Measurements from ENCODE around the gene FHOD3. TPM values are rescaled to one million over a fixed set of nuclear protein-coding genes. Genes with fewer than 3 reads are reported as not detected.
"Not testable (repeated sequence)": the region's sequence is repeated elsewhere in the genome, so short reads cannot be mapped to it uniquely, and the experiment has no call there.

Gene FHOD3
- total and polyA plus RNA-seq, 11 donors: 109 to 532 (median 262) TPM

DNA sequence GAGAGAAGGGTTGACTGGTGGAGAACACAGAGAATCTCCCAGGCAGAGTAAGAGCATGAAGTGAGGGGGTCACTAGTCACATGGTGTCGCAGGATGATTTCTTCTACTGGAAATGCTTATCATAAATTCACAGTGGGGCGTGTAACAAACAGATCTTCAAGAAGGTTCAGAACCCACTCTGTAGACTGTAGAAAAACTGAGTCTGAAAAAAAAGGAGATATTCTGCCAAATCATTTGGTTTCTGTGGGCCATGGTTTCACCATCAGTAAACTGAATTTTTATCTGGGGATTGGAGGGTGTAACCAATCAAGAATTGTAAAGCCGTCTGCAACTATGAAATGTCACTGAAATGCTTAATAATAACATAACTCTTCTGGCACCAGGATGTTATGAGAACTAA, 516.3 kb downstream of the FHOD3 start:
- TF ChIP-seq, protein P1, sequence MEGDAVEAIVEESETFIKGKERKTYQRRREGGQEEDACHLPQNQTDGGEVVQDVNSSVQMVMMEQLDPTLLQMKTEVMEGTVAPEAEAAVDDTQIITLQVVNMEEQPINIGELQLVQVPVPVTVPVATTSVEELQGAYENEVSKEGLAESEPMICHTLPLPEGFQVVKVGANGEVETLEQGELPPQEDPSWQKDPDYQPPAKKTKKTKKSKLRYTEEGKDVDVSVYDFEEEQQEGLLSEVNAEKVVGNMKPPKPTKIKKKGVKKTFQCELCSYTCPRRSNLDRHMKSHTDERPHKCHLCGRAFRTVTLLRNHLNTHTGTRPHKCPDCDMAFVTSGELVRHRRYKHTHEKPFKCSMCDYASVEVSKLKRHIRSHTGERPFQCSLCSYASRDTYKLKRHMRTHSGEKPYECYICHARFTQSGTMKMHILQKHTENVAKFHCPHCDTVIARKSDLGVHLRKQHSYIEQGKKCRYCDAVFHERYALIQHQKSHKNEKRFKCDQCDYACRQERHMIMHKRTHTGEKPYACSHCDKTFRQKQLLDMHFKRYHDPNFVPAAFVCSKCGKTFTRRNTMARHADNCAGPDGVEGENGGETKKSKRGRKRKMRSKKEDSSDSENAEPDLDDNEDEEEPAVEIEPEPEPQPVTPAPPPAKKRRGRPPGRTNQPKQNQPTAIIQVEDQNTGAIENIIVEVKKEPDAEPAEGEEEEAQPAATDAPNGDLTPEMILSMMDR (IDR thresholded peaks at IDR 0.05): no peak
- no peak for TF ChIP-seq POLR2A (IDR thresholded peaks at IDR 0.05)
- no peaks in the 10 kb centered on the region for H3K27me3 ChIP-seq
- peaks cover 0 to 28% (median 11%) of the 10 kb centered on the region in 12 donors for H3K4me1 ChIP-seq
- DNase-seq (no peak), ATAC-seq (no peak)
- whole genome bisulfite sequencing, 4 donors: 86 to 96% (median 91%) methylated on average over 3 of the region's 3 CpGs
- H3K36me3 ChIP-seq: peaks cover 0 to 55% (median 19%) of the 10 kb centered on the region in 9 donors
- intact Hi-C loops (cut with DNase I): loop anchor here in 1 of 10 donors (5.0 kb wide), 1 partner anchor 127 kb away; no protein-coding TSS in a partner anchor
- no peak overlapping the region for H3K27ac ChIP-seq
- H3K4me3 ChIP-seq: no peak overlapping the region
- no peaks in the 10 kb centered on the region for H3K9me3 ChIP-seq

DNA sequence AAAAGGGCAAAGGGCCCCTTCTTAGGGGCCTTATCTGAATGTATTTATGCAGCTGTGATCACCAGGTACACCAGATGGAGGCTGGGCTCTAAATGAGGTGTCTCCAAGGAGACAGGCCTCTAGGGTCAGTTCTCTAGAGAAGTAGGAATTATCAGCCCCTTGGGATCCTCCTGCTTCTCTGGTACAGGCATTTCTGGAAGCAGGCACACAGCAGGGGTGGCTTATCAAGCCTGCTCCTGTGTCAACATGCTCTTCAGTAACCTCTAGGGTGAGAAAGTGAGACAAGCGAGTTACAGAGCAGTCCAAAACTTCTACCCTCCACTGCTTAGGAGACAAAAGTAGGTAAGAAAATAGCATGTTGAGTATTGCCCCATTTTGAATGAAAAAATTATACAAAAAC, 517.5 kb downstream of the FHOD3 start:
- 21 to 69% (median 32%) methylated on average over 1 of the region's 1 CpG for WGBS, 4 donors
- TF ChIP-seq, protein P1 (IDR thresholded peaks at IDR 0.05): no peak
- TF ChIP-seq POLR2A (IDR thresholded peaks at IDR 0.05): no peak
- DNase-seq (peak in 1 of 5 donors; percentile 36), ATAC-seq (peak; percentile 51 to 80 (median 72))
- Histone ChIP-seq H3K9me3 (no peaks in the 10 kb centered on the region), H3K27me3 (no peaks in the 10 kb centered on the region), H3K4me1 (peaks cover 0 to 24% (median 10%) of the 10 kb centered on the region in 12 donors), H3K36me3 (peaks cover 0 to 57% (median 21%) of the 10 kb centered on the region in 9 donors), H3K27ac (peak overlapping the region in 2 of 12 donors; percentile 9 to 21), H3K4me3 (no peak overlapping the region)
- intact Hi-C loops (cut with DNase I): loop anchor here in 1 of 10 donors (5.0 kb wide), 1 partner anchor 128 kb away; no protein-coding TSS in a partner anchor

DNA sequence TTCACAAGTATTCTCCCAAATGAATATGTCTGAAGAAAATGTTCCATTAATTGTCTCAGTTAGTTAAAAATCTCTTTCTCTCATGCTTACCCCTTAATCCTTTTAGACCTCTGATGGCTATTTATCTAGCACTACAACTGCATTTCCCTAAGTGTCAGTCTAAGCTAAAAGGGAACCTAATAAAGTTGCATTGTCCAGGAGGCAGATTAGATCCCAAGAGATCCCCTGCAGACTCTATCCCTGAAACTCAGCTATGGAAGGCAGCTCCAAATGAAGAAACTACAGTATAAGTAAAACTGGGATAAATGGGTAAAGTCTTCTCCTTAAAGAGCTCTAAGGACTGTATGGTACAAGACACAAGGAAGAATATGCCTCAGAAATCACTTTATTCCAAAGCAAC, 518.6 kb downstream of the FHOD3 start:
- ATAC-seq; H3K27me3 ChIP-seq; DNase-seq; intact Hi-C loops (cut with DNase I); H3K27ac ChIP-seq; H3K9me3 ChIP-seq; H3K4me3 ChIP-seq: not testable (repeated sequence)
- peaks cover 0 to 57% (median 21%) of the 10 kb centered on the region in 9 donors for H3K36me3 ChIP-seq
- peaks cover 0 to 23% (median 10%) of the 10 kb centered on the region in 12 donors for H3K4me1 ChIP-seq

DNA sequence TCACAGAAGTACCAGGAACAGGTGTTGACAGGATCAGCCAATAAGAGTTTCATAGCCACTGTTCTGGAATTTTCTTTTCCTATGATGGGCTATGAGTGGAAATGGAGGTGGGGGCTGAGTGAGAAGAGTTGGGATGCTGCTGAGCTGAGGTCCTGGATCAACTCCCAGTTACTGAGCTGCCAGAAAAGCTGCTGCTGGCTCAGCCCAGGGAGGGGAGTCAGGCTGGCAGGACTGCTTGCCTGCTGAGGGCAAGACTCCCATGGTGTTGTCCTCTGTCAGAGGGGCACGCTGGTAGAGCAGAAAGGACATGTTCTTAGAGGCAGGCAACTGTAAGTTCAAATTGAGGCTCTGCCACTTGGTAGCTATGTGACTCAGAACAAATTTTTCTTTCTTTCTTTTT, 519.5 kb downstream of the FHOD3 start:
- DNase-seq: no peak
- TF ChIP-seq, protein P1 (IDR thresholded peaks at IDR 0.05): no peak
- no peak for TF ChIP-seq POLR2A (IDR thresholded peaks at IDR 0.05)
- ATAC-seq: peak in 3 of 4 donors; percentile 35 to 52 (median 36)
- Histone ChIP-seq H3K4me3 (no peak overlapping the region), H3K27me3 (no peaks in the 10 kb centered on the region), H3K9me3 (no peaks in the 10 kb centered on the region), H3K36me3 (peaks cover 0 to 57% (median 21%) of the 10 kb centered on the region in 9 donors), H3K27ac (no peak overlapping the region), H3K4me1 (peaks cover 0 to 22% (median 10%) of the 10 kb centered on the region in 12 donors)
- intact Hi-C loops (cut with DNase I): no loop called here
- WGBS, 4 donors: 50 to 94% (median 91%) methylated on average over 1 of the region's 1 CpG

DNA sequence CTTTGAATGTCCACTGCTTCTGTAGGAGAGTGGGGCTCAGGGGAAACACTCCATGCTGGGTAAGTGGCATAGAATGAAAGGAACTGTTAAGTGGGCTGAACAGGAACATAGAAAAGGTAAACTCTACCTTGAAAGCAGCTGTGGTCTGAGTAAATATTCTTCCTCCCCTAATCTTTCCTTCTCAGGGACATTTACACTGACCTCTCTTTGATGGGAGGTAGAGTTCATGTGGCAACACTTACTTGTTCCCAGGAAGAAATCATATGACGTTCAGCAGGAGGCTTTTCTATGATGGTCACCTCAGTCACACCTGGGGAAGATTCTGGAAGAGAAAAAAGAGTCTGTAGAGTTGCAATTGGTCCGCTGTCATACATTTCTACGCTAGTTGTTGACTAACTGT, 521.1 kb downstream of the FHOD3 start:
- DNase-seq (no peak), ATAC-seq (no peak)
- TF ChIP-seq, protein P1 (IDR thresholded peaks at IDR 0.05): no peak
- no peak for TF ChIP-seq POLR2A (IDR thresholded peaks at IDR 0.05)
- 81 to 96% (median 94%) methylated on average over 3 of the region's 3 CpGs for WGBS, 4 donors
- no peak overlapping the region for H3K27ac ChIP-seq
- peaks cover 0 to 16% (median 8%) of the 10 kb centered on the region in 12 donors for H3K4me1 ChIP-seq
- H3K27me3 ChIP-seq: no peaks in the 10 kb centered on the region
- no peak overlapping the region for H3K4me3 ChIP-seq
- peaks cover 0 to 51% (median 21%) of the 10 kb centered on the region in 9 donors for H3K36me3 ChIP-seq
- H3K9me3 ChIP-seq: no peaks in the 10 kb centered on the region
- intact Hi-C loops (cut with DNase I): no loop called here
